ENCODE data around the gene RHOBTB1.

The RHOBTB1 gene

GRCh38 chr10:60872451-60872850, 71.5 kb downstream of the RHOBTB1 start:
- Histone ChIP-seq H2AFZ (ENCODE audit: low read depth, low read length, severe bottlenecking) (no peak overlapping the region), H3K36me3 (ENCODE audit: low read length) (no peaks in the 10 kb centered on the region), H3K4me2 (ENCODE audit: low read depth, low read length, poor library complexity, severe bottlenecking) (no peak overlapping the region), H3K9ac (ENCODE audit: low read length) (no peak overlapping the region), H3K79me2 (ENCODE audit: insufficient read depth, low read length) (no peaks in the 10 kb centered on the region), H3K27me3 (ENCODE audit: low read length) (0 out of 2 replicates have a peak, but pooled peaks cover 3% of the 10 kb centered on the region), H4K20me1 (ENCODE audit: low read depth, low read length) (no peaks in the 10 kb centered on the region), H3K9me2 (replicated peaks; ENCODE audit: insufficient read depth, low read length) (no peaks in the 10 kb centered on the region), H3K4me3 (ENCODE audit: insufficient read depth, low read length, poor library complexity, severe bottlenecking) (no peak overlapping the region), H3K9me3 (ENCODE audit: insufficient read depth, low read length) (no peaks in the 10 kb centered on the region), H3F3A (ENCODE audit: insufficient read depth) (no peaks in the 10 kb centered on the region), H3K27ac (ENCODE audit: low read depth, low read length) (no peak overlapping the region)
- TF ChIP-seq EZH2phosphoT487 (conservative IDR thresholded peaks at IDR 0.05; ENCODE audit: low read length): no peak
- TF ChIP-seq CTCF (IDR thresholded peaks at IDR 0.05; ENCODE audit: insufficient read depth, low read length, poor library complexity, severe bottlenecking): no peak

DNA sequence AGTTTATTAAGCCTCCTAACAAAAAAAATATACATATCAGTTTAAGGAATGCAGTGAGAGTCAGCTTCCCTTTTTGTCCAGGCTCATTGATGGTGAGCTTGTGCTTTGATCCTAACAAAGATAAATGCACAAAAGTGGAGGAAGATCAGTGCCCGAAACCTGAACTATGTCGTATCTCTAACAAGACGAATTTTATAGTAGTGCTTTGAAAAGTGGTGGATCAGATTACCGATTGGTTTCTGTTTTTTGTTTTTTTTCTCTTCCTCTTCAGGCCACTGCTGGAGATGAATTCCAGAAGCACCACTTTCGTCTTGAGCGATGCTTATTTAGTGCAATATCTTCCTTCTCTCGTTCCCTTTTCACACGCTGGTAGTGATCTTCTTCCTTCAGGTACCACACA, 72.8 kb downstream of the RHOBTB1 start:
- Histone ChIP-seq H3K9me3 (ENCODE audit: insufficient read depth, low read length) (no peaks in the 10 kb centered on the region), H3K27ac (ENCODE audit: low read depth, low read length) (no peak overlapping the region), H2AFZ (ENCODE audit: low read depth, low read length, severe bottlenecking) (no peak overlapping the region), H3K9me2 (replicated peaks; ENCODE audit: insufficient read depth, low read length) (no peaks in the 10 kb centered on the region), H3K79me2 (ENCODE audit: insufficient read depth, low read length) (no peaks in the 10 kb centered on the region), H3K4me3 (ENCODE audit: insufficient read depth, low read length, poor library complexity, severe bottlenecking) (no peak overlapping the region), H3K9ac (ENCODE audit: low read length) (no peak overlapping the region), H4K20me1 (ENCODE audit: low read depth, low read length) (no peaks in the 10 kb centered on the region), H3K36me3 (ENCODE audit: low read length) (no peaks in the 10 kb centered on the region), H3K27me3 (ENCODE audit: low read length) (0 out of 2 replicates have a peak, but pooled peaks cover 3% of the 10 kb centered on the region), H3K4me2 (ENCODE audit: low read depth, low read length, poor library complexity, severe bottlenecking) (no peak overlapping the region), H3F3A (ENCODE audit: insufficient read depth) (no peaks in the 10 kb centered on the region)
- no peak for TF ChIP-seq CTCF (IDR thresholded peaks at IDR 0.05; ENCODE audit: insufficient read depth, low read length, poor library complexity, severe bottlenecking)
- TF ChIP-seq EZH2phosphoT487 (conservative IDR thresholded peaks at IDR 0.05; ENCODE audit: low read length): no peak

DNA sequence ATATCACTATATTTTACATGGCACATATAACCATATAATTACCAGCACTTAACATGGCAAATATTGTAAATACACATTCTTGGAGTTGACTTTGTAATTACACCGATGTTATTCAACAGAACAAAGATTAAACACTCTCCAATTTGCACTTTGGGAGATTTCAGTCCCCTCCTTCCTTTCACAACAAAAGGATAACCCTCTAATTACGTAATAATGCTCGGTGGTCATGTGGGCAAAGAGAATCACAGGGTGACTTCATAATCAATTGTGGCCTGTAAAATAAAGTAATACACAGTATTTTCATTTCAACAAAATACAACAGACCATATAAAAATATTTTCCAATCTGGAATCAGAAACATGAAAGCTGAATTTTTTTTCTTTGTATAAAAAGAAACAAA, 73.2 kb downstream of the RHOBTB1 start:
- Histone ChIP-seq H3K36me3 (ENCODE audit: low read length) (no peaks in the 10 kb centered on the region), H3K9me3 (ENCODE audit: insufficient read depth, low read length) (no peaks in the 10 kb centered on the region), H3K27me3 (ENCODE audit: low read length) (0 out of 2 replicates have a peak, but pooled peaks cover 3% of the 10 kb centered on the region), H3K9me2 (replicated peaks; ENCODE audit: insufficient read depth, low read length) (no peaks in the 10 kb centered on the region), H3K4me2 (ENCODE audit: low read depth, low read length, poor library complexity, severe bottlenecking) (no peak overlapping the region), H3K9ac (ENCODE audit: low read length) (no peak overlapping the region), H4K20me1 (ENCODE audit: low read depth, low read length) (no peaks in the 10 kb centered on the region), H3F3A (ENCODE audit: insufficient read depth) (no peaks in the 10 kb centered on the region), H3K27ac (ENCODE audit: low read depth, low read length) (no peak overlapping the region), H3K79me2 (ENCODE audit: insufficient read depth, low read length) (no peaks in the 10 kb centered on the region), H2AFZ (ENCODE audit: low read depth, low read length, severe bottlenecking) (no peak overlapping the region), H3K4me3 (ENCODE audit: insufficient read depth, low read length, poor library complexity, severe bottlenecking) (no peak overlapping the region)
- TF ChIP-seq EZH2phosphoT487 (conservative IDR thresholded peaks at IDR 0.05; ENCODE audit: low read length): no peak
- no peak for TF ChIP-seq CTCF (IDR thresholded peaks at IDR 0.05; ENCODE audit: insufficient read depth, low read length, poor library complexity, severe bottlenecking)

Measured in SU-DHL-6 (cell line).